PFSK-1 (cell line): ENCODE data around the gene GPS2.

Experiments
- FOXP2 ChIP-seq: optimal IDR thresholded peaks from 2 replicates; pipeline ENCODE3; 2011; ENCODE audit warnings: borderline replicate concordance, control low read depth, inconsistent platforms; ENCODE audit not compliant: insufficient read depth; ENCODE audit errors: extremely low read length, extremely low read depth
- POLR2AphosphoS5 ChIP-seq: IDR thresholded peaks from 2 replicates; pipeline ENCODE4 v1.6.1; 2012; ENCODE audit warnings: low read depth, mild to moderate bottlenecking, control low read depth, low read length, moderate library complexity
- REST ChIP-seq, 2 experiments: IDR thresholded peaks; 2 replicates each; pipeline versions ENCODE4 v1.6.1 to v1.8.0; 2011 to 2012; ENCODE audit warnings: low read depth in 2 of 2, low read length in 2 of 2, control low read depth in 1 of 2, inconsistent platforms in 1 of 2, mild to moderate bottlenecking in 1 of 2, moderate library complexity in 1 of 2; ENCODE audit not compliant: insufficient read depth in 1 of 2
- SIN3A ChIP-seq: IDR thresholded peaks from 2 replicates; pipeline ENCODE4 v1.6.1; 2012; ENCODE audit warnings: mild to moderate bottlenecking, low read length, moderate library complexity, borderline replicate concordance; ENCODE audit not compliant: insufficient read depth
- TAF1 ChIP-seq: IDR thresholded peaks from 2 replicates; pipeline ENCODE4 v1.6.1; 2012; ENCODE audit warnings: low read length, control low read depth, borderline replicate concordance; ENCODE audit not compliant: insufficient read depth

- TF ChIP-seq TAF1 (no peak), REST (IDR thresholded peaks at IDR 0.05; ENCODE audit: insufficient read depth in 1 of 2, low read depth in 2 of 2, low read length in 2 of 2) (no peak), POLR2AphosphoS5 (no peak), FOXP2 (no peak), SIN3A (no peak)
Measured at GRCh38 chr17:7327501-7327900, 12.3 kb upstream of the GPS2 start.
